Bronchial epithelial cell (primary cell): ENCODE results near the gene ADSS1. TPM values are rescaled to one million over a fixed set of nuclear protein-coding genes. Genes with fewer than 3 reads are reported as not detected.
A peak's percentile ranks its signal among the peaks of the same experiment; 100 is the strongest.

Source experiments
- DNase-seq: peaks from one replicate; pipeline ENCODE4 v3.0.0-alpha.2; 2010; ENCODE audit warnings: low read depth
- FAIRE-seq: peaks from 2 replicates; lab custom pipeline; 2011; peaks lifted over from hg19 to GRCh38; lab: Jason Lieb, UNC
- H3K27me3 ChIP-seq: 2 replicates; pipeline ENCODE4 v1.5.1; 2011; ENCODE audit warnings: low read length; ENCODE audit not compliant: control insufficient read depth, insufficient read depth
- H3K36me3 ChIP-seq: 2 replicates; pipeline ENCODE4 v1.5.1; 2011; ENCODE audit warnings: low read length; ENCODE audit not compliant: control insufficient read depth, insufficient read depth
- H3K4me3 ChIP-seq: 2 replicates; pipeline ENCODE4 v1.5.1; 2011; ENCODE audit warnings: mild to moderate bottlenecking, low read depth, low read length, control low read depth
- CTCF ChIP-seq: IDR thresholded peaks from 2 replicates; pipeline ENCODE4 v1.5.1; 2011; ENCODE audit warnings: mild to moderate bottlenecking, moderate library complexity, low read length, control low read depth, inconsistent platforms; ENCODE audit not compliant: insufficient read depth, severe bottlenecking
- total RNA-seq: library from RNA; depleted of rRNA; stranded (reverse); fragments of >200 nt; gene quantifications from 2 replicates; pipeline ENCODE4 v1.2.1, GENCODE V29; 2014

The ADSS1 gene
- total RNA-seq, 1 donor from 2014 or later, result 18.2 TPM

- Histone ChIP-seq H3K4me3 (no peak overlapping the region), H3K36me3 (peaks cover 2% of the 10 kb centered on the region), H3K27me3 (no peaks in the 10 kb centered on the region)
- no peak for FAIRE-seq
- DNase-seq, result no peak
- TF ChIP-seq CTCF, result peak; percentile 59
These were observed 7.6 kb downstream of the ADSS1 start for GRCh38 chr14:104731320-104732294.

GRCh38 chr14:104732355-104732804, 8.4 kb downstream of the ADSS1 start:
- DNase-seq (peak; percentile 76), FAIRE-seq (no peak)
- no peak for TF ChIP-seq CTCF
- Histone ChIP-seq H3K27me3 (no peaks in the 10 kb centered on the region), H3K36me3 (peaks cover 2% of the 10 kb centered on the region), H3K4me3 (no peak overlapping the region)

GRCh38 chr14:104732931-104733681, 9.1 kb downstream of the ADSS1 start:
- H3K27me3 ChIP-seq, result no peaks in the 10 kb centered on the region
- peaks cover 4% of the 10 kb centered on the region for H3K36me3 ChIP-seq
- FAIRE-seq, result no peak
- H3K4me3 ChIP-seq, result no peak overlapping the region
- no peak for TF ChIP-seq CTCF
- peak; percentile 72 for DNase-seq

- DNase-seq, result no peak
- no peak for TF ChIP-seq CTCF
- FAIRE-seq, result no peak
- Histone ChIP-seq H3K36me3 (peaks cover 10% of the 10 kb centered on the region), H3K4me3 (no peak overlapping the region), H3K27me3 (no peaks in the 10 kb centered on the region)
These were observed 10.1 kb downstream of the ADSS1 start for GRCh38 chr14:104734051-104734587.

- no peak overlapping the region for H3K4me3 ChIP-seq
- no peaks in the 10 kb centered on the region for H3K27me3 ChIP-seq
- peaks cover 12% of the 10 kb centered on the region for H3K36me3 ChIP-seq
- DNase-seq (no peak), FAIRE-seq (no peak)
- no peak for TF ChIP-seq CTCF
These were observed 10.6 kb downstream of the ADSS1 start for GRCh38 chr14:104734601-104734990.
